ENCODE results near the gene GPRC5A.

- TF ChIP-seq, protein P1, sequence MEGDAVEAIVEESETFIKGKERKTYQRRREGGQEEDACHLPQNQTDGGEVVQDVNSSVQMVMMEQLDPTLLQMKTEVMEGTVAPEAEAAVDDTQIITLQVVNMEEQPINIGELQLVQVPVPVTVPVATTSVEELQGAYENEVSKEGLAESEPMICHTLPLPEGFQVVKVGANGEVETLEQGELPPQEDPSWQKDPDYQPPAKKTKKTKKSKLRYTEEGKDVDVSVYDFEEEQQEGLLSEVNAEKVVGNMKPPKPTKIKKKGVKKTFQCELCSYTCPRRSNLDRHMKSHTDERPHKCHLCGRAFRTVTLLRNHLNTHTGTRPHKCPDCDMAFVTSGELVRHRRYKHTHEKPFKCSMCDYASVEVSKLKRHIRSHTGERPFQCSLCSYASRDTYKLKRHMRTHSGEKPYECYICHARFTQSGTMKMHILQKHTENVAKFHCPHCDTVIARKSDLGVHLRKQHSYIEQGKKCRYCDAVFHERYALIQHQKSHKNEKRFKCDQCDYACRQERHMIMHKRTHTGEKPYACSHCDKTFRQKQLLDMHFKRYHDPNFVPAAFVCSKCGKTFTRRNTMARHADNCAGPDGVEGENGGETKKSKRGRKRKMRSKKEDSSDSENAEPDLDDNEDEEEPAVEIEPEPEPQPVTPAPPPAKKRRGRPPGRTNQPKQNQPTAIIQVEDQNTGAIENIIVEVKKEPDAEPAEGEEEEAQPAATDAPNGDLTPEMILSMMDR (tag by site-specific recombination; IDR thresholded peaks at IDR 0.05), result no peak
- TF ChIP-seq ZNF121 (tag by site-specific recombination; IDR thresholded peaks at IDR 0.05) (no peak), ZNF521 (tag by site-specific recombination; IDR thresholded peaks at IDR 0.05) (no peak), TCF7L2 (IDR thresholded peaks at IDR 0.05; ENCODE audit: borderline replicate concordance, low read depth, low read length) (no peak), PATZ1 (tag by site-specific recombination; IDR thresholded peaks at IDR 0.05) (no peak), KLF16 (tag by site-specific recombination; IDR thresholded peaks at IDR 0.05) (no peak), ZNF24 (tag by site-specific recombination; IDR thresholded peaks at IDR 0.05) (no peak), ZNF701 (tag by site-specific recombination; IDR thresholded peaks at IDR 0.05) (no peak), ZNF239 (tag by site-specific recombination; IDR thresholded peaks at IDR 0.05) (no peak)
Observed at GRCh38 chr12:12943586-12944260, 52.4 kb downstream of the GPRC5A start.

All from HEK293 (cell line).